ENCODE measurements around the gene LGALS7B.
"Not testable (repeated sequence)": the region's sequence is repeated elsewhere in the genome, so short reads cannot be mapped to it uniquely, and the experiment has no call there.

The LGALS7B gene

DNA sequence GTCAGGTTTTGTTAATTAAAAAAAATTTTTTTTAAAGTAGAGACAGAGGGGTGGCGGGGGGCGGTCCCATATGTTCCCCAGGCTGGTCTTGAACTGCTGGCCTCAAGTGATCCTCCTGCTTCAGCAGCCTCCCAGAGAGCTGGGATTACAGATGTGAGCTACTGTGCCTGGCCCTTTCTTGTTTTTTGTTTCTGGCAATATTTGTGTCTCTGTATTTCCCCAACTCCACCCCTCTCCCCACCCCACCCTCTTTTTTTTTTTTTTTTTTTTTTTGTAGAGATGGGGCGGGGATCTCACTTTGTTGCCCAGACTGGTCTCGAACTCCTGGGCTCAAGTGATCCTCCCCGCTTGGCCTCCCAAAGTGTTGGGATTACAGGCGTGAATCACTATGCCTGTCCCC lies 44.1 kb upstream of the LGALS7B start:
- Histone ChIP-seq H3K36me3 (ENCODE audit: low read length) (no peaks in the 10 kb centered on the region), H3K79me2 (ENCODE audit: insufficient read depth, low read length) (no peaks in the 10 kb centered on the region), H3K9ac (ENCODE audit: low read length) (no peak overlapping the region), H3K4me3 (ENCODE audit: insufficient read depth, low read length, poor library complexity, severe bottlenecking) (no peak overlapping the region), H3K9me2 (replicated peaks; ENCODE audit: insufficient read depth, low read length) (no peaks in the 10 kb centered on the region), H3K9me3 (ENCODE audit: insufficient read depth, low read length) (no peaks in the 10 kb centered on the region), H3K27me3 (ENCODE audit: low read length) (no peaks in the 10 kb centered on the region), H3K4me2 (ENCODE audit: low read depth, low read length, poor library complexity, severe bottlenecking) (no peak overlapping the region), H3F3A (ENCODE audit: insufficient read depth) (no peaks in the 10 kb centered on the region), H4K20me1 (ENCODE audit: low read depth, low read length) (no peaks in the 10 kb centered on the region), H3K27ac (ENCODE audit: low read depth, low read length) (no peak overlapping the region), H2AFZ (ENCODE audit: low read depth, low read length, severe bottlenecking) (no peak overlapping the region)
- no peak for TF ChIP-seq EZH2phosphoT487 (conservative IDR thresholded peaks at IDR 0.05; ENCODE audit: low read length)
- TF ChIP-seq, protein P1, sequence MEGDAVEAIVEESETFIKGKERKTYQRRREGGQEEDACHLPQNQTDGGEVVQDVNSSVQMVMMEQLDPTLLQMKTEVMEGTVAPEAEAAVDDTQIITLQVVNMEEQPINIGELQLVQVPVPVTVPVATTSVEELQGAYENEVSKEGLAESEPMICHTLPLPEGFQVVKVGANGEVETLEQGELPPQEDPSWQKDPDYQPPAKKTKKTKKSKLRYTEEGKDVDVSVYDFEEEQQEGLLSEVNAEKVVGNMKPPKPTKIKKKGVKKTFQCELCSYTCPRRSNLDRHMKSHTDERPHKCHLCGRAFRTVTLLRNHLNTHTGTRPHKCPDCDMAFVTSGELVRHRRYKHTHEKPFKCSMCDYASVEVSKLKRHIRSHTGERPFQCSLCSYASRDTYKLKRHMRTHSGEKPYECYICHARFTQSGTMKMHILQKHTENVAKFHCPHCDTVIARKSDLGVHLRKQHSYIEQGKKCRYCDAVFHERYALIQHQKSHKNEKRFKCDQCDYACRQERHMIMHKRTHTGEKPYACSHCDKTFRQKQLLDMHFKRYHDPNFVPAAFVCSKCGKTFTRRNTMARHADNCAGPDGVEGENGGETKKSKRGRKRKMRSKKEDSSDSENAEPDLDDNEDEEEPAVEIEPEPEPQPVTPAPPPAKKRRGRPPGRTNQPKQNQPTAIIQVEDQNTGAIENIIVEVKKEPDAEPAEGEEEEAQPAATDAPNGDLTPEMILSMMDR (IDR thresholded peaks at IDR 0.05; ENCODE audit: insufficient read depth, low read length, poor library complexity, severe bottlenecking): no peak

DNA sequence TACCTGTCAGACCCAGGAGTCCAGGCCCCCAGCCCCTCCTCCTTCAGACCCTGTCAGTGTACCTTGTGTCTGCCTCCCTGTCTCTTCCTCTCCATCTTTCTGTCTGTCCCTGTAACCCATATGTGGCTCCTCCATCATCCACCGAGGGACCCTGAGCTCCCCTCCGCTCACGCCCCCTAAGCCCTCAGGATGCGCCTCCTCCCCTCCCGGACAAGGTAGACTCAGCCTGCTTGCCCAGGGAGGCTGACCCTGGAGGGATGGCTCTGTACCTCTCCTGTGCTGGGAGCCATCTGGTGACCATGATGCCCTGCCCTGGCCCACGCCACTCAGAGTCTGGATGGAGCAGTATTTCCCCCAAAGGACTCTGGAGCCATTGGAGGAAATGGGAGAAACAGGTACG lies 43.7 kb upstream of the LGALS7B start:
- Histone ChIP-seq H3F3A (ENCODE audit: insufficient read depth) (no peaks in the 10 kb centered on the region), H2AFZ (ENCODE audit: low read depth, low read length, severe bottlenecking) (no peak overlapping the region), H3K36me3 (ENCODE audit: low read length) (no peaks in the 10 kb centered on the region), H3K4me3 (ENCODE audit: insufficient read depth, low read length, poor library complexity, severe bottlenecking) (no peak overlapping the region), H3K4me2 (ENCODE audit: low read depth, low read length, poor library complexity, severe bottlenecking) (no peak overlapping the region), H3K9me3 (ENCODE audit: insufficient read depth, low read length) (no peaks in the 10 kb centered on the region), H3K27me3 (ENCODE audit: low read length) (no peaks in the 10 kb centered on the region), H3K9me2 (replicated peaks; ENCODE audit: insufficient read depth, low read length) (no peaks in the 10 kb centered on the region), H3K27ac (ENCODE audit: low read depth, low read length) (no peak overlapping the region), H3K9ac (ENCODE audit: low read length) (no peak overlapping the region), H3K79me2 (ENCODE audit: insufficient read depth, low read length) (no peaks in the 10 kb centered on the region), H4K20me1 (ENCODE audit: low read depth, low read length) (no peaks in the 10 kb centered on the region)
- TF ChIP-seq EZH2phosphoT487 (conservative IDR thresholded peaks at IDR 0.05; ENCODE audit: low read length): no peak
- TF ChIP-seq, protein P1 (IDR thresholded peaks at IDR 0.05; ENCODE audit: insufficient read depth, low read length, poor library complexity, severe bottlenecking): no peak

DNA sequence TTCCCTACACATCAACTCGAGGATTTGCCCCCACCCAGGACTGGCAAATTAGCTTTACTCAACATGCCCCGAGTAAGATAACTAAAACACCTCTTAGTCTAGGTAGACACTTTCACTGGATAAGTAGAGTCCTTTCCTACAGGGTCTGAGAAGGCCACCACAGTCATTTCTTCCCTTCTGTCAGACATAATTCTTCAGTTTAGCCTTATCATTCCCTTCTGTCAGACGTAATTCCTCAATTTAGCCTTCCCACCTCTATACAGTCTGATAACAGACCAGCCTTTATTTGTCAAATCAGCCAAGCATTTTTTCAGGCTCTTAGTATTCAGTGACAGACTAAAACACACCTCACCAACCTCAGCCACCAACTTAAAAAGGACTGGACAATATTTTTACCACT lies 35.2 kb upstream of the LGALS7B start:
- H3K27me3 ChIP-seq (ENCODE audit: low read length); H3K4me3 ChIP-seq (ENCODE audit: insufficient read depth, low read length, poor library complexity, severe bottlenecking); H3K9ac ChIP-seq (ENCODE audit: low read length); H3F3A ChIP-seq (ENCODE audit: insufficient read depth); H2AFZ ChIP-seq (ENCODE audit: low read depth, low read length, severe bottlenecking); H4K20me1 ChIP-seq (ENCODE audit: low read depth, low read length); H3K9me2 ChIP-seq (replicated peaks; ENCODE audit: insufficient read depth, low read length); H3K9me3 ChIP-seq (ENCODE audit: insufficient read depth, low read length); H3K36me3 ChIP-seq (ENCODE audit: low read length); H3K4me2 ChIP-seq (ENCODE audit: low read depth, low read length, poor library complexity, severe bottlenecking); H3K79me2 ChIP-seq (ENCODE audit: insufficient read depth, low read length); H3K27ac ChIP-seq (ENCODE audit: low read depth, low read length): not testable (repeated sequence)

DNA sequence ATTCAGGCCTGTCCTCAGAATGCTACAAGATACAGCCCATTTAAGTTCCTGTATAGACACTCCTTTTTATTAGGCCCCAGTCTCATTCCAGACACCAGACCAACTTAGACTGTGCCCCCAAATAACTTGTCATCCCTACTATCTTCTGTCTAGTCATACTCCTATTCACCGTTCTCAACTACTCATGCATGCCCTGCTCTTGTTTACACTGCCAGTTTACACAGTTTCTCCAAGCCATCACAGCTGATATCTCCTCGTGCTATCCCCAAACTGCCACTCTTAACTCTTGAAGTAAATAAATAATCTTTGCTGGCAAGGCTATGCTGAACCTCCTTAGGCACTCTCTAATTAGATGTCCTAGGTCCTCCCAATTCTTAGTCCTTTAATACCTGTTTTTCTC lies 34.8 kb upstream of the LGALS7B start:
- not testable (repeated sequence) for H4K20me1 ChIP-seq (ENCODE audit: low read depth, low read length); H3K4me2 ChIP-seq (ENCODE audit: low read depth, low read length, poor library complexity, severe bottlenecking); H3K9me3 ChIP-seq (ENCODE audit: insufficient read depth, low read length); H3F3A ChIP-seq (ENCODE audit: insufficient read depth); H3K4me3 ChIP-seq (ENCODE audit: insufficient read depth, low read length, poor library complexity, severe bottlenecking); H3K9ac ChIP-seq (ENCODE audit: low read length); H3K9me2 ChIP-seq (replicated peaks; ENCODE audit: insufficient read depth, low read length); H3K79me2 ChIP-seq (ENCODE audit: insufficient read depth, low read length); H3K36me3 ChIP-seq (ENCODE audit: low read length); H3K27me3 ChIP-seq (ENCODE audit: low read length); H2AFZ ChIP-seq (ENCODE audit: low read depth, low read length, severe bottlenecking); H3K27ac ChIP-seq (ENCODE audit: low read depth, low read length)
